Transverse colon (tissue), 4 donors: ENCODE measurements around the gene MEGF8. TPM values are rescaled to one million over a fixed set of nuclear protein-coding genes. Genes with fewer than 3 reads are reported as not detected.
A peak's percentile ranks its signal among the peaks of the same experiment; 100 is the strongest.

Source experiments
- DNase-seq: peaks from one replicate; pipeline ENCODE4 v3.0.0-alpha.2; 2019
- H3K27ac ChIP-seq, 4 donors: fragments of 200-600 bp; sonication (generic); 2 replicates each; pipeline ENCODE4 v1.5.1; 2016 to 2018; ENCODE audit warnings: inconsistent platforms in 4 of 4
- H3K27me3 ChIP-seq: fragments of 200-600 bp; sonication (generic); 2 replicates; pipeline ENCODE4 v1.5.1; 2017; ENCODE audit warnings: inconsistent platforms
- H3K36me3 ChIP-seq, 4 donors: fragments of 200-600 bp; sonication (generic); 2 replicates each; pipeline ENCODE4 v1.5.1; 2017 to 2019; ENCODE audit warnings: inconsistent platforms in 4 of 4
- H3K4me1 ChIP-seq, 4 donors: fragments of 200-600 bp; sonication (generic); 2 replicates each; pipeline ENCODE4 v1.5.1; 2017 to 2020; ENCODE audit warnings: inconsistent platforms in 4 of 4
- H3K4me3 ChIP-seq, 4 donors: fragments of 200-600 bp; sonication (generic); 1 replicate in 1 of 4; 2 replicates in 3 of 4; pipeline versions ENCODE4 v1.5.1 to v1.6.1; 2017 to 2019; ENCODE audit warnings: inconsistent platforms in 4 of 4
- H3K9me3 ChIP-seq, 2 donors: fragments of 200-600 bp; sonication (generic); 2 replicates each; pipeline ENCODE4 v1.5.1; 2017 to 2019; ENCODE audit warnings: inconsistent platforms in 2 of 2
- CTCF ChIP-seq, 5 experiments: fragments of 200-600 bp in 3 of 5; fragments of 450-650 bp in 2 of 5; sonication (generic) in 3 of 5; IDR thresholded peaks; 1 replicate in 2 of 5; 2 replicates in 3 of 5; pipeline ENCODE4 v1.5.1; 2016 to 2017; ENCODE audit warnings: antibody characterized with exemption in 5 of 5, inconsistent platforms in 3 of 5, mild to moderate bottlenecking in 2 of 5, moderate library complexity in 1 of 5
- EP300 ChIP-seq: sonication (generic); formaldehyde crosslinking; IDR thresholded peaks from one replicate; pipeline ENCODE4 v1.6.1; 2017; ENCODE audit warnings: antibody characterized with exemption, low read depth
- POLR2A ChIP-seq: fragments of 450-650 bp; IDR thresholded peaks from one replicate; pipeline ENCODE4 v1.6.1; 2016; ENCODE audit warnings: antibody characterized with exemption, mild to moderate bottlenecking, moderate library complexity
- POLR2AphosphoS5 ChIP-seq, 3 donors: sonication (generic); formaldehyde crosslinking; IDR thresholded peaks; one replicate each; pipeline ENCODE4 v1.6.1; 2016; ENCODE audit warnings: antibody characterized with exemption in 3 of 3
- WGBS, 2 donors: methylation state at CpG; one replicate each; pipeline ENCODE4 v1.1.5; 2018; ENCODE audit warnings: low coverage in 1 of 2; 5-methylcytosine and 5-hydroxymethylcytosine counted together
- in situ Hi-C, 4 donors: fragments of 200-750 bp; cut with MboI; loops; one replicate each; pipeline versions ENCODE4 v1.15.0 to v1.15.1; 2017; ENCODE audit warnings: low sequenced_read_pairs in 3 of 4, low pct_ligation_motif_present in 1 of 4, low pct_unique_long_range_greater_than_20kb in 1 of 4
- intact Hi-C: fragments of 100-400 bp; cut with DNase I; formaldehyde crosslinking; loops from one replicate; pipeline ENCODE4 v1.15.1; 2023; ENCODE audit warnings: low total_unique reads
- total RNA-seq, 4 donors: library from RNA; depleted of rRNA; stranded (reverse); fragments of >200 nt; gene quantifications; one replicate each; pipeline ENCODE4 v1.1.0, GENCODE V29; 2016

MEGF8 gene
- total RNA-seq, 4 donors from 2014 or later, result 15.3 to 40.4 (median 22.8) TPM

DNA sequence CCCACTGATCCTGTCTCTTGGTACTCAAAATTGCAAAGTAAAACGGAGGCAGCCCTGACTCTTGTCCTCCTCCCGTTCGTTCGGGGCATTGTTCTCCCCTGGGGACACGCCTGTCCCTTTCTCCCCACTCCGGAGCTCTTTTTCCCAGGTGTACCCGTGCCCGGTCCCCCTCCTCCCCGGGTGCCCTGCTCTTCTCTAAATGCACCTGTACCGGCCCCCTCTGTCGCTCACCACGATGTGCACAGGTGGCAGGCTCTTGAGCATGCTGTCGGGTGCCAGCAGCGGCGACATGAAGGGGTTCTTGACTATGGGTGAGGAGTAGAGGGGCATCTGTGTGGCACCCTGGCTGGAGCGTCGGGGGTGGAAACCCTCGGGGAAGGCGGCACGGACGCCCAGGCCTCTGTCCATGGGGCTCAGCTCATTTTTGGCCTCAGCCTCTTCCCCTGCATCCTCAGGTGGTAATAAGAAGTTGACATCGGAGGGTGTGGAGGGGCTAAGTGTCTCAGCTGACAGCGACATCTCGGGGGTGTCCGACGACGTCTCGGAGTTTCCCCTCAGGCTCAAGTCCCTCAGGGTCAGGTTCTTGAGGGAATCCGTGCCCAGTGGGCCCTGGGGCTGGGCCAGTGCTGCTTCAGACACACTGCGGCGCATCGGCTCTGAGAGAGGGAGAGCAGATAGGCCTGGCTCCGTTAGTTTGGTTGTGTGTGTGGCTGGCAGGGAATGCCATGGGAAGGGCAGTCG is 77.1 kb downstream of the MEGF8 start:
- peaks cover 11 to 22% (median 17%) of the 10 kb centered on the region in 4 donors for H3K4me1 ChIP-seq
- H3K9me3 ChIP-seq, result no peaks in the 10 kb centered on the region
- intact Hi-C loops (no loop called here), in situ Hi-C loops (no loop called here)
- no peaks in the 10 kb centered on the region for H3K36me3 ChIP-seq
- H3K27ac ChIP-seq, result no peak overlapping the region
- WGBS, 2 donors, result 77% methylated on average over 33 of the region's 34 CpGs; no CpG with 5 or more reads in 1 of the 2 donors
- H3K4me3 ChIP-seq, result peak overlapping the region in 1 of 4 donors; percentile 61
- H3K27me3 ChIP-seq, result no peaks in the 10 kb centered on the region
- no peak for TF ChIP-seq EP300
- TF ChIP-seq POLR2AphosphoS5 (IDR thresholded peaks at IDR 0.05), result no peak
- no peak for TF ChIP-seq POLR2A
- no peak for TF ChIP-seq CTCF (IDR thresholded peaks at IDR 0.05)
- DNase-seq, result no peak

DNA sequence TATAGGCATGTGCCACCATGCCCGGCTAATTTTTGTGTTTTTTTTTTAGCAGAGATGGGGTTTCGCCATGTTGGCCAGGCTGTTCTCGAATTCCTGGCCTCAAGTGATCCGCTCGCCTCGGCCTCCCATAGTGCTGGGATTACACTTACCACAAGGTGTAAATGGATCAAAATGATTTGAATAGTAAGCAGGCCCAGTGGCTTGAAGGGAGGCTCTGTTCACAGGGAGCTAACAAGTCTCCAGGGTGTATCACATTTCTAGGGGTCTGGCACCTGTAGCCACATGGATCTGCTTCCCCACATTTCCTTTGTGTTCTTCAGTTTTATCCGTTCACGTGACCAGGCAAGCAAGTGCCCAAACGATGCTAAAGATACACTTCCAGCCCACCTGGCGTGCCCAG is 78.2 kb downstream of the MEGF8 start:
- H3K36me3 ChIP-seq, result no peaks in the 10 kb centered on the region
- H3K27me3 ChIP-seq, result no peaks in the 10 kb centered on the region
- H3K27ac ChIP-seq, result no peak overlapping the region
- no peak for TF ChIP-seq EP300
- TF ChIP-seq CTCF (IDR thresholded peaks at IDR 0.05), result no peak
- H3K4me3 ChIP-seq, result no peak overlapping the region
- intact Hi-C loops (no loop called here), in situ Hi-C loops (no loop called here)
- H3K9me3 ChIP-seq, result no peaks in the 10 kb centered on the region
- peaks cover 6 to 17% (median 12%) of the 10 kb centered on the region in 4 donors for H3K4me1 ChIP-seq
- no peak for DNase-seq
- 67 to 97% methylated on average over 1 to 10 of the region's 10 CpGs for WGBS, 2 donors

DNA sequence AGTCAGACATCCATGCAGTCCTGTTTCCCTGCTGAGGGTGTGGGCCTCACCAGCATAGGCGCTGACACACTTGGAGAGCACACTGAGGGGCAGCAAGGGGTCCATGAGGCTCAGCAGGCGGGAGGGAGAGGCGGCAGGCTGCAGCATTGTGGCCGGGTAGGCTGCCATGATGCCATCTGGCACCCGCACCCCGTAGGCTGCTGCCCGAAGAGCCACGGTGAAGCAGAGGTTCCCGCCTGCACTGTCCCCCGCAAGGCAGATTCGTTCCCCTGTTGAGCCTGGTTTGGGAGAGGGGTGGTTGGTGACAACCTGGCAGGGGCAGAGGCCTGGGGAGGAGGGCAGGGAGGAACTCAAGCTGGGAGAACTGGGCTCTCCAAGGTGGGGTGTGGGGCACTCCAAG is 80.7 kb downstream of the MEGF8 start:
- in situ Hi-C loops, result no loop called here
- TF ChIP-seq CTCF (IDR thresholded peaks at IDR 0.05), result no peak
- TF ChIP-seq POLR2AphosphoS5 (IDR thresholded peaks at IDR 0.05), result no peak
- TF ChIP-seq EP300, result no peak
- no peak for TF ChIP-seq POLR2A
- 92% methylated on average over 11 of the region's 11 CpGs; no CpG with 5 or more reads in 1 of the 2 donors for WGBS, 2 donors

DNA sequence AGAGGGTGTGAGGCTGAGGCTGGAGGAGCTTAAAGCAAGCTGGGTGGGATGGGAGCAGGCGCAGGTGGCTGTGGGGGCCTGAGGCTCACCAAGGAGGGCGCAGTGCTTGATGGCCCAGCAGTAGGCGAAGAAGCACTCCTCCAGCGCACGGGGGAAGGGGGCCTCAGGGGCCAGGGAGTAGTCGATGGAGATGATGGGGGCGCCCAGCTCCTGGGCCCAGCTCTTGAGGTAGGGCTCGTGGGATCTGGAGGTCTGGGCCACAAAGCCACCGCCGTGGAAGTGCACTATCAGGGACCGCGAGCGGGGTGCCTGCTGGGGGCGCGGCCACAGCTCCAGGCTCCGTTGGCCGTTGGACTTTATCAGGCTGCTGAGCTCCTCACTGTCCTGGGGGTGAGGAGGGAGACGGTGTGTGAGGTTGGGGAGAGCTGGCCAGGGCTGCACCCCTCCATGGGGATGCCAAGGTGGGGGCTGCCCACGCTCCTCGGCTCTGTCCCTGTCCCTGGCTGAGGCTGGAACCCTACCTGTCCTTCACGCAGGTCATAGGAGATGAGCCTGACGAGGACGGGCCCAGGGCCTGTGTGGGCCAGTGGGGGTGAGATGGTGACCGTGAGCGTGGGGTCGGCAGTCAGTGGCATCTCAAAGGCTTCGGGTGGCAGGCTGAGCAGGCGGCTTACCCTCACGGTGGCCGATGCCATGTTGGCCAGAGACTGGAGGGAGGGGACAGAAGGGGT is 81.8 kb downstream of the MEGF8 start:
- Histone ChIP-seq H3K4me1 (peaks cover 0 to 10% (median 3%) of the 10 kb centered on the region in 4 donors), H3K27ac (no peak overlapping the region), H3K27me3 (no peaks in the 10 kb centered on the region), H3K9me3 (no peaks in the 10 kb centered on the region), H3K36me3 (no peaks in the 10 kb centered on the region), H3K4me3 (no peak overlapping the region)
- WGBS, 2 donors, result 97 to 100% methylated on average over 7 to 16 of the region's 30 CpGs
- DNase-seq, result no peak
- TF ChIP-seq POLR2A, result no peak
- TF ChIP-seq CTCF (IDR thresholded peaks at IDR 0.05), result no peak
- TF ChIP-seq EP300, result no peak
- TF ChIP-seq POLR2AphosphoS5 (IDR thresholded peaks at IDR 0.05), result no peak
- in situ Hi-C loops, result no loop called here
- intact Hi-C loops, result no loop called here

More for the DNA sequence above, 80.7 kb downstream of the MEGF8 start:
- Histone ChIP-seq H3K27me3 (no peaks in the 10 kb centered on the region), H3K4me1 (peaks cover 4 to 17% (median 12%) of the 10 kb centered on the region in 4 donors), H3K36me3 (no peaks in the 10 kb centered on the region), H3K9me3 (no peaks in the 10 kb centered on the region), H3K27ac (no peak overlapping the region), H3K4me3 (no peak overlapping the region)
- DNase-seq, result no peak
- intact Hi-C loops, result no loop called here
